Fibroblast of lung (primary cell): Measurements from ENCODE around the gene WWP2. TPM values are rescaled to one million over a fixed set of nuclear protein-coding genes. Genes with fewer than 3 reads are reported as not detected.

ENCODE experiments used
- DNase-seq, 2 donors: peaks; one replicate each; pipeline versions ENCODE4 v3.0.0 to v3.0.0-alpha.2; 2010; ENCODE audit warnings: low read depth in 2 of 2
- H2AFZ ChIP-seq: 2 replicates; pipeline ENCODE4 v1.5.1; 2012; ENCODE audit warnings: low read length, control low read depth, inconsistent platforms
- H3K27ac ChIP-seq: 2 replicates; pipeline ENCODE4 v1.5.1; 2011; ENCODE audit warnings: low read length, control low read depth; ENCODE audit not compliant: insufficient read depth
- H3K27me3 ChIP-seq: 2 replicates; pipeline ENCODE4 v1.5.1; 2011; ENCODE audit warnings: mild to moderate bottlenecking, low read length; ENCODE audit not compliant: control insufficient read depth, insufficient read depth
- H3K36me3 ChIP-seq: 2 replicates; pipeline ENCODE4 v1.5.1; 2011; ENCODE audit warnings: low read length; ENCODE audit not compliant: control insufficient read depth, insufficient read depth
- H3K4me1 ChIP-seq: 2 replicates; pipeline ENCODE4 v1.5.1; 2011; ENCODE audit warnings: low read length; ENCODE audit not compliant: control insufficient read depth, insufficient read depth; ENCODE audit errors: extremely low read depth
- H3K4me2 ChIP-seq: 2 replicates; pipeline ENCODE4 v1.5.1; 2011; ENCODE audit warnings: low read length, control low read depth; ENCODE audit not compliant: insufficient read depth; ENCODE audit errors: extremely low read depth
- H3K4me3 ChIP-seq, 4 experiments: fragments of 200-600 bp in 1 of 4; sonication (generic) in 1 of 4; replicated peaks in 1 of 4; 2 replicates each; pipeline ENCODE4 v1.5.1; 2011 to 2016; ENCODE audit warnings: low read length in 4 of 4, low read depth in 3 of 4, mild to moderate bottlenecking in 3 of 4, control low read depth in 2 of 4, inconsistent platforms in 1 of 4, mixed read lengths in 1 of 4; ENCODE audit not compliant: insufficient read depth in 1 of 4; ENCODE audit errors: control extremely low read depth in 1 of 4
- H3K79me2 ChIP-seq: 2 replicates; pipeline ENCODE4 v1.5.1; 2012; ENCODE audit warnings: mild to moderate bottlenecking, low read length, inconsistent platforms; ENCODE audit not compliant: control insufficient read depth, insufficient read depth
- H3K9ac ChIP-seq: 2 replicates; pipeline ENCODE4 v1.5.1; 2011; ENCODE audit warnings: mild to moderate bottlenecking, low read length, control low read depth; ENCODE audit not compliant: insufficient read depth
- H3K9me3 ChIP-seq: 2 replicates; pipeline ENCODE4 v1.5.1; 2012; ENCODE audit warnings: low read depth, low read length; ENCODE audit not compliant: control insufficient read depth, insufficient read depth
- H4K20me1 ChIP-seq: 2 replicates; pipeline ENCODE4 v1.5.1; 2011; ENCODE audit warnings: low read length; ENCODE audit not compliant: control insufficient read depth, insufficient read depth; ENCODE audit errors: extremely low read depth
- EZH2 ChIP-seq: IDR thresholded peaks from 2 replicates; pipeline ENCODE4 v1.5.1; 2012; ENCODE audit warnings: low read length, control low read depth, mild to moderate bottlenecking; ENCODE audit errors: missing control alignments
- polyA plus RNA-seq, 2 donors: library from polyadenylated mRNA; depleted of rRNA in 1 of 2; stranded (reverse) in 1 of 2; unstranded in 1 of 2; fragments of >200 nt; gene quantifications; 2 replicates each; pipeline ENCODE4 v1.2.1, GENCODE V29; 2011 to 2012; ENCODE audit warnings: missing spikeins in 1 of 2
- total RNA-seq: library from RNA; depleted of rRNA; stranded (reverse); fragments of >200 nt; gene quantifications from 2 replicates; pipeline ENCODE4 v1.2.1, GENCODE V29; 2014
- TF ChIP-seq, protein P1 (sequence below), 2 donors: IDR thresholded peaks in 1 of 2; conservative IDR thresholded peaks in 1 of 2; 1 replicate in 1 of 2; 2 replicates in 1 of 2; pipeline ENCODE4 v1.5.1; 2011 to 2012; ENCODE audit warnings: low read length in 2 of 2, control low read depth in 1 of 2, inconsistent platforms in 1 of 2, low read depth in 1 of 2, mild to moderate bottlenecking in 1 of 2

WWP2 gene
- total and polyA plus RNA-seq, 2 donors (not counting 1 experiment from before 2014, with no cell fraction given) = 16.3 to 28.5 TPM

DNA sequence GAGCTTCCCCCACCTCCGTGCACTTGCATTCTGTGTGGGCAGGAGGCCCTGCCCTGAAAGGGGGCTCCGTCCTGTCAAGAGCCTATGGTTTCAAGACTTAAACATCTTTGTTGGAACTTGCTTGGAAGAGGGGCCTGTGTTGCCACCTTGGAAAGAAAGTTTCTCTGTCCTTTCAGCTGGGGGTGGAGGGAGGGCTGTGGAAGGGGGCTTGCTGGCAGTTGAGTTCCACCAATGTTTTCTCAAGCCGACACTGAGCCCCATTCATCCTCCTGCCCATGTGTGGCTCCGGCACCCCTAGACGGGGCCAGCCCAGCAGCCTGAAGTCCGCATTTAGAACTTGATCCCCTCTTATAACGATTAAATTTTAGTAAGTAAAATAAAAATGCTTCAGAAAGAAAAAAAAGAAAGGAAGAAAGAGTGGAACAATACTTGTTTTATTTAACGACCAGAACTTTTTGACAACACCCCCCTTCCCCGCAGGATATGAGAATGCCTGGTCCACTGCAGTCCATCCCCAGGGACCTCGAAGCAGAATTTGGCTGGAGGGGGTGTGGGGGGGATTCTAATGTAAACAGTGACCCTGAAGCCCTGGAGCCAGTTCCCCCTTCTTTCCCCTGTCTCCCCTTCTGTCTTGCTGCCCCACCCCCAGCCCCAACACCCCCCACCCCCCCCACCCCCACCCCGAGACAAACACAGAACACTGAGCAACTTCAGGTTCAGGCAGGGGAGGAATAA is 162.1 kb downstream of the WWP2 start:
- H3K79me2 ChIP-seq = peaks cover 20% of the 10 kb centered on the region
- no peak overlapping the region for H2AFZ ChIP-seq
- peaks cover 2% of the 10 kb centered on the region for H3K36me3 ChIP-seq
- DNase-seq = no peak
- H3K9ac ChIP-seq = no peak overlapping the region
- no peaks in the 10 kb centered on the region for H4K20me1 ChIP-seq
- peak overlapping the region; percentile 53 for H3K27ac ChIP-seq
- no peak overlapping the region for H3K4me2 ChIP-seq
- H3K4me3 ChIP-seq = no peak overlapping the region
- no peaks in the 10 kb centered on the region for H3K9me3 ChIP-seq
- TF ChIP-seq, protein P1, sequence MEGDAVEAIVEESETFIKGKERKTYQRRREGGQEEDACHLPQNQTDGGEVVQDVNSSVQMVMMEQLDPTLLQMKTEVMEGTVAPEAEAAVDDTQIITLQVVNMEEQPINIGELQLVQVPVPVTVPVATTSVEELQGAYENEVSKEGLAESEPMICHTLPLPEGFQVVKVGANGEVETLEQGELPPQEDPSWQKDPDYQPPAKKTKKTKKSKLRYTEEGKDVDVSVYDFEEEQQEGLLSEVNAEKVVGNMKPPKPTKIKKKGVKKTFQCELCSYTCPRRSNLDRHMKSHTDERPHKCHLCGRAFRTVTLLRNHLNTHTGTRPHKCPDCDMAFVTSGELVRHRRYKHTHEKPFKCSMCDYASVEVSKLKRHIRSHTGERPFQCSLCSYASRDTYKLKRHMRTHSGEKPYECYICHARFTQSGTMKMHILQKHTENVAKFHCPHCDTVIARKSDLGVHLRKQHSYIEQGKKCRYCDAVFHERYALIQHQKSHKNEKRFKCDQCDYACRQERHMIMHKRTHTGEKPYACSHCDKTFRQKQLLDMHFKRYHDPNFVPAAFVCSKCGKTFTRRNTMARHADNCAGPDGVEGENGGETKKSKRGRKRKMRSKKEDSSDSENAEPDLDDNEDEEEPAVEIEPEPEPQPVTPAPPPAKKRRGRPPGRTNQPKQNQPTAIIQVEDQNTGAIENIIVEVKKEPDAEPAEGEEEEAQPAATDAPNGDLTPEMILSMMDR (conservative IDR thresholded peaks at IDR 0.05 in 1 of 2, IDR thresholded peaks at IDR 0.05 in 1 of 2; ENCODE audit: low read depth in 1 of 2, low read length in 2 of 2) = no peak
- no peak for TF ChIP-seq EZH2
- no peaks in the 10 kb centered on the region for H3K27me3 ChIP-seq
- H3K4me1 ChIP-seq = peaks cover 29% of the 10 kb centered on the region

DNA sequence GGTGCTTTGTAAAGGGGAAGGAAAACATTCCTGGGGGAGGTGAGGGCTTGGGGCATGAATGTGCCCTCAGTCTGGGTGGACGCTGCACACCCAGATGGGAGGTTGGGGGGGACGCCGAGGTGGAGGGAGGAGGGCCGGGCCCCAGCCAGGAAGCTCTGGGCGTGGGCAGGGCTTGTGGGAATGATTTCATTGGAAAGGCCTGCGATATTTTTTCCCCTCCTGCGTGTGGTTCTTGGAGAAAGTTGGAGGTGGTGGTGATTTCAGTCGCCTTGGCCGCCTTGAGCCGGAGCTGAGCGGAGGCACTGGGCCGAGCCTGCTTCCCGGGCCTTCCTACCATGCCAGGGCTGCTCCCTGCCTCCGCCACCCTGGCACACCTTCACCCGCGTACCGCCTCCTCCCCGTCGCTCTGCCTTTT is 162.7 kb downstream of the WWP2 start:
- no peaks in the 10 kb centered on the region for H3K9me3 ChIP-seq
- H2AFZ ChIP-seq = no peak overlapping the region
- H4K20me1 ChIP-seq = no peaks in the 10 kb centered on the region
- peaks cover 29% of the 10 kb centered on the region for H3K4me1 ChIP-seq
- peak; percentile 70 to 93 for DNase-seq
- TF ChIP-seq, protein P1 (conservative IDR thresholded peaks at IDR 0.05 in 1 of 2, IDR thresholded peaks at IDR 0.05 in 1 of 2; ENCODE audit: low read depth in 1 of 2, low read length in 2 of 2) = no peak
- TF ChIP-seq EZH2 = no peak
- peak overlapping the region; percentile 76 for H3K4me2 ChIP-seq
- H3K4me3 ChIP-seq = peak overlapping the region in 3 of 4 experiments; percentile 22 to 45 (median 32)
- H3K27ac ChIP-seq = peak overlapping the region; percentile 60
- H3K79me2 ChIP-seq = peaks cover 20% of the 10 kb centered on the region
- no peaks in the 10 kb centered on the region for H3K27me3 ChIP-seq
- peak overlapping the region; percentile 64 for H3K9ac ChIP-seq
- H3K36me3 ChIP-seq = peaks cover 2% of the 10 kb centered on the region

DNA sequence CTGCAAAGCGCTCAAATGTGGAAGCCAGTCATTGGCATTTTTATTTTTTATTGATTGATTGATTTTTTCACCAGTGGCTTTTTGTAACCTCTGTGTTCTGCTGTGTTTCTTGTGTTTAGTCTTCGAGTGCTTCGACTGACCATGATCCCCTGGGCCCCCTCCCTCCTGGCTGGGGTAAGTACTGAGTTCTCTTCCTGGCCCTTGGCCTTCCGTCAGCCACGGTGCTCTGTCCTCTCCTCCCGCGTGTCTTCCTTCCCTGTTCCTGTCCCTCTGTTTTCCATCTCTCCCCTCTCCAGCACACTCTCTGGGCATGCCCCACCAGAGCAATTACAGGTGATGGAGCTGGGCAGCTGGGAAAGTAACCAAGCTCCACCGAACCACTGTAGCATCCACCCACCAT is 163.2 kb downstream of the WWP2 start:
- peak overlapping the region; percentile 64 for H3K9ac ChIP-seq
- H3K4me1 ChIP-seq = peaks cover 29% of the 10 kb centered on the region
- H3K27me3 ChIP-seq = no peaks in the 10 kb centered on the region
- H3K36me3 ChIP-seq = peaks cover 4% of the 10 kb centered on the region
- peak overlapping the region in 3 of 4 experiments; percentile 22 to 45 (median 32) for H3K4me3 ChIP-seq
- peak overlapping the region; percentile 76 for H3K4me2 ChIP-seq
- H2AFZ ChIP-seq = no peak overlapping the region
- H3K79me2 ChIP-seq = peaks cover 20% of the 10 kb centered on the region
- H3K9me3 ChIP-seq = no peaks in the 10 kb centered on the region
- H3K27ac ChIP-seq = peak overlapping the region; percentile 60
- no peaks in the 10 kb centered on the region for H4K20me1 ChIP-seq
- DNase-seq = no peak
- TF ChIP-seq EZH2 = no peak
- TF ChIP-seq, protein P1 (conservative IDR thresholded peaks at IDR 0.05 in 1 of 2, IDR thresholded peaks at IDR 0.05 in 1 of 2; ENCODE audit: low read depth in 1 of 2, low read length in 2 of 2) = no peak
